ENCODE measurements around the gene SNRPF.

GRCh38 chr12:95877622-95878021, 18.9 kb downstream of the SNRPF start:
- no peak for TF ChIP-seq CTCF (IDR thresholded peaks at IDR 0.05)
- no peak for TF ChIP-seq POLR2A (IDR thresholded peaks at IDR 0.05)
